H54 (cell line): ENCODE measurements around the gene GABRB1.

ENCODE experiments used
- DNase-seq: peaks from one replicate; pipeline ENCODE4 v3.0.0; 2011; ENCODE audit warnings: low spot score, mixed read lengths; ENCODE audit not compliant: insufficient read length
- FAIRE-seq: peaks from 3 replicates; lab custom pipeline; 2011; peaks lifted over from hg19 to GRCh38; lab: Jason Lieb, UNC
- POLR2A ChIP-seq: IDR thresholded peaks from 2 replicates; pipeline ENCODE4 v1.6.1; 2011; ENCODE audit warnings: low read depth, mild to moderate bottlenecking, low read length

The GABRB1 gene

DNA sequence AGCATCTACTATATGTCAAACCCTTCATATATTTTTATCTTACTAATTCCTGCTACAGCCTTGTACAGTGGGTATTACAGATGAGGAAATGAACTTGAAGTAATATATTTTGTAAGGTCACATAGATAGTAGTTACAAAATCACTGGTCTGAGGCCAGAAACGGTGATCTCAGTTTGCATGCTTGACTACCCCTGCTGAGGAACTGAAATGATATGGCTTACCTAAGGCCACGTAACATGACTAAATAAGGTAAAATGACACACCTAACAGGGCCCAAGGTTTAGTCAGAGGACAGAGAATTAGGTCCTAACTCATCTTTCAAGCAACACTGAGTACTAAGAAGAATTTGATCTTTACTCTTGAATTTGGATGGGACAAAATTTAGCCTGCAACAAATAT lies 433.6 kb downstream of the GABRB1 start:
- no peak for DNase-seq
- FAIRE-seq: no peak
- no peak for TF ChIP-seq POLR2A

DNA sequence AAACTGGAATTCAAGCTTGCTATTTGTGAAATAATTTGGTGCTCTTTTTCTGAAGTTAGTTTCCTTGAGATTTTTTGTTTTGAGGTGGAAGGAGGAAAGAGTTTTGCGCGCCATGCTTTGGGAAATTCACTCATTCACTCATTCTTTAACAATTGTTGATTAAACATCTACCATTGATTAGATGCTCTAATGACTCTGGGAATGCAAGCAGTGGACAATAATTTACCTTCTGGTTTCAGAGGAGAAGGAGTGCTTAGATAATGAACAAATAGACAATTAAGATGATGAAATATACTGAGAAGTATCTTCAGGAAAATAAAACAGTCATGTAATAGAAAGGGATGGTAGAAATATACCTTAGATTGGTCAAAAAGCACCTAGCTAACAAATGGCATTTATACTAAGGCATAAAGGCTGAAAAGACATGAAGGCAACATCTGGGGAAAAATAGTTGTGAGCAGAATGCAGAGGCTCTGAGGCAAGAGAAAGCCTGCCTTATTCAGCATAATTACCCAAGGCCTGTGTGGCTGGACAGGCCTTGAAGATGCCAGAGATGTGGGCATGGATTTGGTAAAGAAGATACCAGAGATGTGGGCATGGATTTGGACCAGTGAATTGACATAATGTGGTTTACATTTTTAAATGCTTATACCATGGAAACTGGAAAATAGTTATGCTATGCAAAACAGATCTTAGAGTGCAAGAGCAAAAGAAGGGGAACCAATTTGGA lies 434.9 kb downstream of the GABRB1 start:
- no peak for DNase-seq
- FAIRE-seq: no peak
- TF ChIP-seq POLR2A: no peak

DNA sequence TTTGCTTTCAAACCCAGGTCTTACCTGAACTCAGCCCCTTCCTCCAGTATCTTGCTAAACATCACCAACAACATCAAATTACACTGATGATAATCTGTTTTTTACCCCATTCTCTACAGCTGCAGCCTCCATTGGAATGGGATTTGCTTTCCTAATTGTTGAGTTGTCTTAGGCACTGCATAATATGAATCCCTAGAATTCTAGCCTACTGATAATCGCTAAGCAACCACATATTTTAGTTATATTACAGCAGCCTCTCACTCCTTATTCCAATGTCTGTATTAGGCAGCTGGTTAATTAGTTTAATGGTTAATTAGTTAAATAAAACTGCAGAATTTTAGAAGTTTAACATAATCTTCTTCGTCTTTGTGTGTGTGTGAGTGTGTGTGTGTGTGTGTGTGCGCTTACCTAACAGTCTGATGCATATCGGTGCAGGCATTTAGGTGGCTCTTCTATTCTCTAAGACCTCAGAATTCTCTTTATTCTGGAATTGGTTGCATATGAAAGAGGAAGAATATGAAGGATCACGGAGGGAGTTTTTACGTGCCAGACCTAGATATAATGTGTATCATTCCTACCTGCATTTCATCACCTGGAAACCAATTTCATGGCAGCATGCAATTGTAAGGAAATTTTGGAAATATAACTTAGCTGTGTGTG lies 437.5 kb downstream of the GABRB1 start:
- no peak for TF ChIP-seq POLR2A
- FAIRE-seq (no peak), DNase-seq (no peak)

DNA sequence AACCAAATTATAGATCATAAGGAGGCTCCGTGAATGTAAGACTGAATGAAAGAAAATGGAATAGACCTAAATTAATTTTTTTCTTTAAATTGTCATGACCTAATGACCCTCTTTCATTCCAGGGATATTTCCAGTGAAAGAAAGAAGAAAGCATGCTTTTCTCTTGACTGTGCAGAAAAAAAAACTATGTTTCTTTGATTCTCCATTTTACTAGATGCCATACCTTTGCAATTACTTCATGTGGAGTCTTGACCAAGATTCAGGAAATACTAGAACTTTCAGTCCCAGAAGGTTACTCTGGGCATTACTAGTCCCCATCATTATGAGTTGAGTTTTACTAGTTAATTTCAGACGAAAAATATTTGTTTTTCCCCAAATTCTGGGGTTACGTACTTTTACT lies 438.6 kb downstream of the GABRB1 start:
- TF ChIP-seq POLR2A: no peak

DNA sequence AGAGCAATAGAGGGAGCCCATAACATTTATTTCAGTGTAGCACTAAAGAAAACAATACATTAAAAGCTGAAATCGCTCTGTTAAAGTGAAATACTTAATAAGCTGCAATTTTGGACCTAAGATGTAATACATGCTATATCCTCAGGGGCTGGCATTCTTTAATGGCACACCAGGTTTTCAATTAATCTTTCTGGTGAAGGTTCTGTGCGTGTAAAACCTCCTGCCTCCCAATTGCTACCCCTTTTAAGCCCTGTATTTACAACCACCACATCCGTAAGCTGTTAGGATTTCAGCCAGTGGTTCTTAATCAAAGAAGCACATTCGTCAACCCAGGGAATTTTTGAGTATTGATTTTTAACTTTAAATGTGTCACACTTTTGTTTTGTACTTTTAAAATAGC lies 439.7 kb downstream of the GABRB1 start:
- TF ChIP-seq POLR2A: no peak
- DNase-seq (no peak), FAIRE-seq (no peak)

More for the DNA sequence above, 438.6 kb downstream of the GABRB1 start:
- DNase-seq (no peak), FAIRE-seq (no peak)

DNA sequence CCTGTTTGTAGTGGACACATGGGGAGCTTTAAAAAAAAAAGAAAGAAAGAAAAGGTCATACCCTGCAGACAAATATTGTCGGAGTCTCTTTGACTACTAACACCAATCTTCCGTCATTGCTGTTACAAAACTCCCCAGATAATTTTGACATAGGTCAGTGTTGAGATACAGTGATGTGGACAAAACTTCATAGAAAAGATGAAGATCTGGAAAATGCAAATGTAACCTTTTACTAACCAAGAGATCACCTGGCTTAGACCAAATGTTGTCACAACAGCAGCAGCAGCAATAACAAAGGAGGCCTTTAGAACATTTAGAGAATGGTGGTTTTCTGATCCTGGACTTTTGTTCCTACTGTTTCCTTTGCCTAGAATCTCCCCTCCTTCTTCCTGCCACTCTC lies 440.2 kb downstream of the GABRB1 start:
- TF ChIP-seq POLR2A: no peak
- DNase-seq (no peak), FAIRE-seq (no peak)

- no peak for TF ChIP-seq POLR2A
- DNase-seq: no peak
- no peak for FAIRE-seq
Observed at GRCh38 chr4:47473141-47473750, 441.9 kb downstream of the GABRB1 start.

GRCh38 chr4:47474799-47475198 lies 443.4 kb downstream of the GABRB1 start:
- DNase-seq (no peak), FAIRE-seq (no peak)
- TF ChIP-seq POLR2A: no peak

DNA sequence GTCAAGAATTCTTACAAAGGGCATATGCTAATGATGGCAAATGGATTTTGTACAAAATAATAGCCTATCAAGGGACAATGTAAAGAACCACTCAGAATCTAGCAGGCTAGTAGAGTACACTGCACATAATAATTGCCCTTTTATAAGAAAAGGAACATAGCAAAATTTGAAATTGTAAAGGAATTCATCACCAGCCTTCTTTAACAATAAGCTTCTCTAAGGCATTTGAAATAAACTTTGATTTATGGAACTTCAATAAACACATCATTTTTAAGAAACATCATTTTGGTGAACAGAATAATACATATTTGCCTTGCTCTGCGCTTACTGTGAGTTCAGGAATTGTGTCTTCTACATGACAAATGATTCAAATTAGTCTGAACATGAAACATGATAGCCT lies 444.0 kb downstream of the GABRB1 start:
- no peak for TF ChIP-seq POLR2A
- DNase-seq (no peak), FAIRE-seq (no peak)
